Vagina (tissue), 2 donors: ENCODE data around the gene GHR.

ENCODE experiments used
- POLR2A ChIP-seq, 2 donors: fragments of 450-650 bp; IDR thresholded peaks; one replicate each; pipeline ENCODE4 v1.6.1; 2017; ENCODE audit warnings: antibody characterized with exemption in 2 of 2, mild to moderate bottlenecking in 2 of 2, moderate library complexity in 2 of 2
- TF ChIP-seq, protein P1 (sequence below), 3 experiments: fragments of 450-650 bp in 2 of 3; fragments of 200-600 bp in 1 of 3; sonication (generic) in 1 of 3; IDR thresholded peaks; one replicate each; pipeline ENCODE4 v1.5.1; 2017 to 2019; ENCODE audit warnings: antibody characterized with exemption in 3 of 3, mild to moderate bottlenecking in 2 of 3, moderate library complexity in 2 of 3

DNA sequence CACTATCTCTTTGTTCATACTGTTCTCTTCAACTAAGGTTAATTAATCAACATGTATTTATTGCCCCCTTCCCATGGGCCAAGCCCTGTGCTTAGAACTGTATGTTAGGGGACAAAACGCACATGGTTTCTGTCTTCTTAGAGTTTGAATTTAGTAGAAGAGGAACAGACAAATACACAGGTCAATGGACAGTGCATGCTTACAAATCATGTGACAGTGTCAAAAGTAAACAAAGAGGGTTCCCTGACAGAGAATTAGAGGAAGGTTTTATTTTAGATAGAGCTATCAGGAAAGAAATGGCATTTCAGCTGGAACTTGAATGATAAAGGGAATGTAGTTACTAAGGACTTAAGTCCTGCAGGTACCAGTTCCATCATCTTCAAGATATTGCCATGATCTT, 188.2 kb downstream of the GHR start:
- TF ChIP-seq, protein P1, sequence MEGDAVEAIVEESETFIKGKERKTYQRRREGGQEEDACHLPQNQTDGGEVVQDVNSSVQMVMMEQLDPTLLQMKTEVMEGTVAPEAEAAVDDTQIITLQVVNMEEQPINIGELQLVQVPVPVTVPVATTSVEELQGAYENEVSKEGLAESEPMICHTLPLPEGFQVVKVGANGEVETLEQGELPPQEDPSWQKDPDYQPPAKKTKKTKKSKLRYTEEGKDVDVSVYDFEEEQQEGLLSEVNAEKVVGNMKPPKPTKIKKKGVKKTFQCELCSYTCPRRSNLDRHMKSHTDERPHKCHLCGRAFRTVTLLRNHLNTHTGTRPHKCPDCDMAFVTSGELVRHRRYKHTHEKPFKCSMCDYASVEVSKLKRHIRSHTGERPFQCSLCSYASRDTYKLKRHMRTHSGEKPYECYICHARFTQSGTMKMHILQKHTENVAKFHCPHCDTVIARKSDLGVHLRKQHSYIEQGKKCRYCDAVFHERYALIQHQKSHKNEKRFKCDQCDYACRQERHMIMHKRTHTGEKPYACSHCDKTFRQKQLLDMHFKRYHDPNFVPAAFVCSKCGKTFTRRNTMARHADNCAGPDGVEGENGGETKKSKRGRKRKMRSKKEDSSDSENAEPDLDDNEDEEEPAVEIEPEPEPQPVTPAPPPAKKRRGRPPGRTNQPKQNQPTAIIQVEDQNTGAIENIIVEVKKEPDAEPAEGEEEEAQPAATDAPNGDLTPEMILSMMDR (IDR thresholded peaks at IDR 0.05) = no peak
- TF ChIP-seq POLR2A (IDR thresholded peaks at IDR 0.05) = no peak
